ENCODE measurements around the gene SH3YL1. TPM values are rescaled to one million over a fixed set of nuclear protein-coding genes. Genes with fewer than 3 reads are reported as not detected.

The SH3YL1 gene
- total RNA-seq, 3 donors from 2014 or later = 49.5 to 102 (median 92.3) TPM

DNA sequence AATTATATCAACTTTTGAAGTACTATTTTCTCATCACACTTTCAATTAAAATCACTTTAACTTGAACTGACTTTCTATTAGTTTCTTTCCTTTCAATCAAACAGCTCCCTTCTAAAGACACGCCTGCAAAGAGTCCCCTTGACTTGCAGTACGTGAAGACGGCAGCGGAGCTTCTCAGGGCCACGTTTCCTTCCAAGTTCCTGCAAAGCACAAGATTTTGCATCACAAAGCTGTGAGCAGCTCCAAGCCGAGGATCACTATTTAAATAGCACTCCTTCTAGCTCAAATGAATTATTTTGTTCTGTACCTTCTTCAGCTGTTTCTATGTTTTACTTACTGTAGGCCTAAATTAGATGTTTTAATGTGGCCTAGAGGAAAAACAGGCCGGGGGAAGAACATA is 30.8 kb downstream of the SH3YL1 start:
- Histone ChIP-seq H3K4me1 (ENCODE audit: low read depth) (no peaks in the 10 kb centered on the region), H3K4me3 (no peak overlapping the region), H3K36me3 (ENCODE audit: low read depth) (no peaks in the 10 kb centered on the region), H3K9me3 (no peaks in the 10 kb centered on the region)
- TF ChIP-seq, protein P1, sequence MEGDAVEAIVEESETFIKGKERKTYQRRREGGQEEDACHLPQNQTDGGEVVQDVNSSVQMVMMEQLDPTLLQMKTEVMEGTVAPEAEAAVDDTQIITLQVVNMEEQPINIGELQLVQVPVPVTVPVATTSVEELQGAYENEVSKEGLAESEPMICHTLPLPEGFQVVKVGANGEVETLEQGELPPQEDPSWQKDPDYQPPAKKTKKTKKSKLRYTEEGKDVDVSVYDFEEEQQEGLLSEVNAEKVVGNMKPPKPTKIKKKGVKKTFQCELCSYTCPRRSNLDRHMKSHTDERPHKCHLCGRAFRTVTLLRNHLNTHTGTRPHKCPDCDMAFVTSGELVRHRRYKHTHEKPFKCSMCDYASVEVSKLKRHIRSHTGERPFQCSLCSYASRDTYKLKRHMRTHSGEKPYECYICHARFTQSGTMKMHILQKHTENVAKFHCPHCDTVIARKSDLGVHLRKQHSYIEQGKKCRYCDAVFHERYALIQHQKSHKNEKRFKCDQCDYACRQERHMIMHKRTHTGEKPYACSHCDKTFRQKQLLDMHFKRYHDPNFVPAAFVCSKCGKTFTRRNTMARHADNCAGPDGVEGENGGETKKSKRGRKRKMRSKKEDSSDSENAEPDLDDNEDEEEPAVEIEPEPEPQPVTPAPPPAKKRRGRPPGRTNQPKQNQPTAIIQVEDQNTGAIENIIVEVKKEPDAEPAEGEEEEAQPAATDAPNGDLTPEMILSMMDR (IDR thresholded peaks at IDR 0.05) = no peak
- ATAC-seq (no peak), DNase-seq (no peak)
- intact Hi-C loops (cut with DNase I, micrococcal nuclease) = no loop called here

- intact Hi-C loops (cut with DNase I, micrococcal nuclease) = no loop called here
- TF ChIP-seq, protein P1 (IDR thresholded peaks at IDR 0.05) = no peak
- ATAC-seq (no peak), DNase-seq (no peak)
- Histone ChIP-seq H3K4me1 (ENCODE audit: low read depth) (no peaks in the 10 kb centered on the region), H3K9me3 (no peaks in the 10 kb centered on the region), H3K36me3 (ENCODE audit: low read depth) (no peaks in the 10 kb centered on the region), H3K4me3 (no peak overlapping the region)
Observed at GRCh38 chr2:231521-232185, 32.2 kb downstream of the SH3YL1 start.

DNA sequence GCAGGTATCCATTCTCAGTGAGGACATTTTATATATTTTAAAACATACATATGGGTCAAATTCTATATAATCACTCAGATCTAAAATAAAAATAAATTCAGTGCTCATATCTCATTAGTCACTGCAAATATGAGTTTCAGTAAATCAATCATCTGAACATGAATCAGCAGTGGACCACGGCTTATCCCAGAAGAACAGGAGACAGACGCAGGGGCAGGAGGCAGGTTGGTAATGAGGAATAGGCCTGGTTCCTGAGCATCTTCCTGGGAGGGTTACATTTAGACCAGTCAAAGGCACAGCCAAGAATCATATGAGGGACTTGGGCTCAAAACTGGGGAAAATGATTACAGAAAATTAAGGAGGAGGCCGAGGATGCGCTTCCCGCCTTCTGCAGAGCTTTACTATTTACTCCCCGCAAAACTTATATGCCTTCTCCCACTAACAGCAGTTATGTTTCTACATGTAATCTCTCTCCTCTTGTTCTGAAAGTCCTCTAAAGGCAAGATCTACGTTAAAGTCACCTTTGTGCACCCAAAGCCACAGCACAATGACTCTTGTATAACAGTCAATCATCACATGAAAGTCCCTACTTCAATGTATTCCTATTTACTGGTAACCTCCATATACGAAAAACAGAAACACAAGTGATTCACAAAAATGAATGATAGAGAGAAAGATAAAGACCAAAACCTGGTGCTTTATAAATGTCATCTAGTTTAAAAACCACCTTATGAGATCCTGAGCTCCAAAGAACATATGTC is 35.1 kb downstream of the SH3YL1 start:
- Histone ChIP-seq H3K4me3 (no peak overlapping the region), H3K36me3 (ENCODE audit: low read depth) (no peaks in the 10 kb centered on the region), H3K4me1 (ENCODE audit: low read depth) (no peaks in the 10 kb centered on the region), H3K9me3 (no peaks in the 10 kb centered on the region)
- ATAC-seq = no peak
- no peak for DNase-seq
- TF ChIP-seq, protein P1 (IDR thresholded peaks at IDR 0.05) = no peak
- intact Hi-C loops (cut with DNase I, micrococcal nuclease) = no loop called here

DNA sequence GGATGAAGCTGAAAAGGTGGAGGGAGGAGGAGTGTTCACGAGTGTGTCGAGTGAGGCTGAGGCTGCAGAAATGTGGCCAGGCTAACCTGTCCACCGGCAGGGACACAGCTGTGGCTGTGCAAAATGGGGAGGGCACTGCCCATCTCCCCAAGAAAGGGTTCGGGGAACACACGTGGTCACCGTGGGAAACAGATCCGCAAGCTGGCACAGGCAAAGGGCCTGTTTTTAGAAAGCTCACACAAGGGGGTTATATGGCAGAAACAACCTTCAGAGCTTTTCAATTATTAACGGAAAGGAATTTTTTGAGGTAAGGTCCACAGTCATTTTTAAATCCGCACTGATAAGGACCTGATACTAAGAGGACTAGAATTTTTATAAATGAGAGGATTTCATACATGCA is 35.7 kb downstream of the SH3YL1 start:
- Histone ChIP-seq H3K4me3 (no peak overlapping the region), H3K9me3 (no peaks in the 10 kb centered on the region), H3K36me3 (ENCODE audit: low read depth) (no peaks in the 10 kb centered on the region), H3K4me1 (ENCODE audit: low read depth) (no peaks in the 10 kb centered on the region)
- intact Hi-C loops (cut with DNase I, micrococcal nuclease) = no loop called here
- DNase-seq (no peak), ATAC-seq (no peak)
- TF ChIP-seq, protein P1 (IDR thresholded peaks at IDR 0.05) = no peak

GRCh38 chr2:223971-224760 is 39.7 kb downstream of the SH3YL1 start:
- intact Hi-C loops (cut with DNase I, micrococcal nuclease) = no loop called here
- Histone ChIP-seq H3K36me3 (ENCODE audit: low read depth) (no peaks in the 10 kb centered on the region), H3K9me3 (no peaks in the 10 kb centered on the region), H3K4me1 (ENCODE audit: low read depth) (no peaks in the 10 kb centered on the region), H3K4me3 (no peak overlapping the region)
- DNase-seq (no peak), ATAC-seq (no peak)
- TF ChIP-seq, protein P1 (IDR thresholded peaks at IDR 0.05) = no peak
